Suprapubic skin (tissue), 4 donors: Measurements from ENCODE around the gene RPA1.

Experiments
- EP300 ChIP-seq: sonication (generic); formaldehyde crosslinking; IDR thresholded peaks from one replicate; pipeline ENCODE4 v1.6.1; 2017; ENCODE audit warnings: antibody characterized with exemption
- POLR2A ChIP-seq, 2 donors: fragments of 450-650 bp; IDR thresholded peaks; one replicate each; pipeline ENCODE4 v1.6.1; 2017; ENCODE audit warnings: antibody characterized with exemption in 2 of 2, mild to moderate bottlenecking in 2 of 2, moderate library complexity in 2 of 2
- POLR2AphosphoS5 ChIP-seq, 3 donors: sonication (generic); formaldehyde crosslinking; IDR thresholded peaks; one replicate each; pipeline ENCODE4 v1.6.1; 2017; ENCODE audit warnings: antibody characterized with exemption in 3 of 3
- TF ChIP-seq, protein P1 (sequence below), 2 donors: fragments of 200-600 bp in 1 of 2; fragments of 450-650 bp in 1 of 2; sonication (generic) in 1 of 2; IDR thresholded peaks; one replicate each; pipeline ENCODE4 v1.5.1; 2016 to 2019; ENCODE audit warnings: antibody characterized with exemption in 2 of 2, mild to moderate bottlenecking in 1 of 2, moderate library complexity in 1 of 2

DNA sequence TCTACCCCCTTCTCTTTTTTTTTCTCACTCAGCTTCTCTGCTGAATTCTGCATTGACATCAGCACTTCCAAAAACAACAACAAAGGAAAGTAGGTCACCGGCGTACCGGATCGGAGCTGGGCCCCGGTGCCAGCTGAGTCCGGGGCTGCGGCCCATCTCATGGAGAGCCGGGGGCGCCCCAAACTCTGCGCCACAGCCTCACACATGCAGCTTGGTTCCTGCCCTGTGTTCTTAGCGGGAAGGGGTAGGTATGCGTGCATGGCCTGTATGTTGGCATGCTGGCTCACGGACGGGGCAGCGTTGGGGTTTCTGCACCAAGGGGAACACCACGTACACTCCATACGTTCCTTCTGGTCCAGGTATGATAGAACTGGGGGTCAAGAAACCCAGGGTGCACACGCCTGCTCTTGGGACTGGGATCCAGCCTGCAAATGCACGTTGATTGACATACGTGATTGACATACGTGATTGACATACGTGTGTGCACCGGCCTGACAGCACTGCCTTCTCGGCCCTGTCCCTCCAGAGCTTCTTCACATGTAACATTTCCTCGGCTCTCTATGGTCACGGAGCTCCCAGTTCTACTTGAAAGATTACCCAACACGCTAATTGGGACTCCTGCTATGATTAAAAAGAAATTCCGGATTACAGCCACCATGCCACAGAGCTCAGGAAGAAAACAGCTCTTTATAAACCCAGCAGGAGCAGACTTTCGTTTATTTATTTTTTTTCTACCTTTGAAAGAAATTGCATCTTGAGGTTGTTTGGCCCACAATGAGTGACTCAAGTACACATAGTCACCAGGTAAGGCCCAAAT, 88.7 kb downstream of the RPA1 start:
- TF ChIP-seq, protein P1, sequence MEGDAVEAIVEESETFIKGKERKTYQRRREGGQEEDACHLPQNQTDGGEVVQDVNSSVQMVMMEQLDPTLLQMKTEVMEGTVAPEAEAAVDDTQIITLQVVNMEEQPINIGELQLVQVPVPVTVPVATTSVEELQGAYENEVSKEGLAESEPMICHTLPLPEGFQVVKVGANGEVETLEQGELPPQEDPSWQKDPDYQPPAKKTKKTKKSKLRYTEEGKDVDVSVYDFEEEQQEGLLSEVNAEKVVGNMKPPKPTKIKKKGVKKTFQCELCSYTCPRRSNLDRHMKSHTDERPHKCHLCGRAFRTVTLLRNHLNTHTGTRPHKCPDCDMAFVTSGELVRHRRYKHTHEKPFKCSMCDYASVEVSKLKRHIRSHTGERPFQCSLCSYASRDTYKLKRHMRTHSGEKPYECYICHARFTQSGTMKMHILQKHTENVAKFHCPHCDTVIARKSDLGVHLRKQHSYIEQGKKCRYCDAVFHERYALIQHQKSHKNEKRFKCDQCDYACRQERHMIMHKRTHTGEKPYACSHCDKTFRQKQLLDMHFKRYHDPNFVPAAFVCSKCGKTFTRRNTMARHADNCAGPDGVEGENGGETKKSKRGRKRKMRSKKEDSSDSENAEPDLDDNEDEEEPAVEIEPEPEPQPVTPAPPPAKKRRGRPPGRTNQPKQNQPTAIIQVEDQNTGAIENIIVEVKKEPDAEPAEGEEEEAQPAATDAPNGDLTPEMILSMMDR (IDR thresholded peaks at IDR 0.05): no peak
- no peak for TF ChIP-seq POLR2AphosphoS5 (IDR thresholded peaks at IDR 0.05)
- TF ChIP-seq EP300: no peak
- TF ChIP-seq POLR2A (IDR thresholded peaks at IDR 0.05): no peak
